HTR-8/SVneo (cell line): ENCODE measurements around the gene DPP6.

Experiments used
- DNase-seq: peaks from one replicate; pipeline ENCODE4 v3.0.0; 2011; ENCODE audit warnings: low spot score, mixed read lengths; ENCODE audit not compliant: insufficient read length
- FAIRE-seq: peaks from 2 replicates; lab custom pipeline; 2011; peaks lifted over from hg19 to GRCh38; lab: Jason Lieb, UNC

Gene DPP6

DNA sequence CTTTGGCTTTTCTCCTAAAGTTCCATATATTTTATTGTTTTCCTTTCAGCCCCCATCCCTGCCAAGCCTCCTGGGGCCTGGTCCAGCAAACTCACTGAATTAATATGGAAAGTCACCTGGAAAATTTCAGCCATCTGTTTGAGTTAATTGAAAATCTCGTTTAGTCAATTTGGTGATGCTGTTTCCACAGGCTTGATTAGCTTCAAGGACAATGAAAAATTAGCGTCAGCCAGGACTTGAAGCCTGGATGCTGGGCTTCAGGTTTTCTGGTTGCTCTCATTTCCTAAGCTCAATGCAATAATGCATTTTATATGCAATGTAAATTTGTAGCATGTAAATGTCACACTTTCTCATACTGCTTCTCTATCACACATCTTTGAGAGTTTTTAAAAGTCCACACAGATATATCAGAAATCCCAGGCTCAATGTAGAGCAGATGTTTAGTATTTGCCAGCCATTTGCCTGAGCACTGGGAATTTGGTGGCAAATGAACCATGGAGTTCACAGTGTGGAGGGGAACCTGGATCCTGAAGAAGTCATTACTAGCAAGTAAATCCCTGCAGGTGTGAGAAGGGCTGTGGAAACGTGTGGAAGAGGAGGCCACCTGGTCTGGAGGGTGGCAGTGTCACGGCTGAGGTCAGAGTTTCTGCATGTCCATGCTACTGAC, 722.2 kb downstream of the DPP6 start:
- no peak for DNase-seq
- FAIRE-seq = no peak

GRCh38 chr7:154775681-154776080, 723.5 kb downstream of the DPP6 start:
- DNase-seq (no peak), FAIRE-seq (no peak)

GRCh38 chr7:154776350-154776749, 724.2 kb downstream of the DPP6 start:
- FAIRE-seq (no peak), DNase-seq (no peak)

DNA sequence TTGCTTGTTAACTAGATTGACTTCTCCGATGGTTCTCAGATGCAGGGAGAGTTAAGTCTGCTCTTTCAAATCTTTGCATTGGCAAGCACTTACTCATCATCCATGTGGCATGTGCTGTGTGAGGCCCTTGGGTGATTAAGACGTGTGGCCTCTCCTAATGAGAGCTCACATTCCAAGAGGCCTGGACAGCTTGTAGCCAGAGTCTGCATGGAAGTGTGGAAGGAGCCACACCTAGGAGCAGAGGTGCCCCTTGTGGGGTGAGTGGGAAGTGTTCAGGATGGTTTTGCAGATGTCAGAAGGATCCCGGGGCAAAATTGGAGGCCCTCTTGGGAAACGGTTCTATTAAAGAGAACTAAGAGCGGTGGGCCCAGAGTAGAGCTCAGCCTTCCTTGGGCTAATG, 724.8 kb downstream of the DPP6 start:
- DNase-seq (no peak), FAIRE-seq (no peak)

DNA sequence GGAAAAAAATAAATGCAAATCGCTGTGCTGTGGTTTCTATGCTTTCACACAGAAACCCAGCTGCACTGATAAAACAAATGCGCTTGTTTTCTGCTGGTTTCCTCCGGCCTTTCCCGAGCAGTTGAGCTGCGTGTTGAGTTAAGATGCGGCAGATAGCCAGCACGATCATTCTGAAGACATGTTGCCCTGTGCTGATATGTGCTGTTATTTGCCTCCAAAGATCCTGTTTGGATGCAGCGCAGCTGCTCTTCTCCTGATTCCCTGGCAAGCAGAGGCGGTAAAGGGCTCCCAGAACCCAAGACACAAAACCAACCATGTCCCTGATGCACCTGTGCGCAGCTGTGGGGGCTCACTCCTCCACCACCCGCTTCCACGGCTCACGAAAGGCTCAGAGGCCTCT, 725.3 kb downstream of the DPP6 start:
- no peak for DNase-seq
- no peak for FAIRE-seq

GRCh38 chr7:154777908-154778307, 725.7 kb downstream of the DPP6 start:
- FAIRE-seq (no peak), DNase-seq (no peak)

DNA sequence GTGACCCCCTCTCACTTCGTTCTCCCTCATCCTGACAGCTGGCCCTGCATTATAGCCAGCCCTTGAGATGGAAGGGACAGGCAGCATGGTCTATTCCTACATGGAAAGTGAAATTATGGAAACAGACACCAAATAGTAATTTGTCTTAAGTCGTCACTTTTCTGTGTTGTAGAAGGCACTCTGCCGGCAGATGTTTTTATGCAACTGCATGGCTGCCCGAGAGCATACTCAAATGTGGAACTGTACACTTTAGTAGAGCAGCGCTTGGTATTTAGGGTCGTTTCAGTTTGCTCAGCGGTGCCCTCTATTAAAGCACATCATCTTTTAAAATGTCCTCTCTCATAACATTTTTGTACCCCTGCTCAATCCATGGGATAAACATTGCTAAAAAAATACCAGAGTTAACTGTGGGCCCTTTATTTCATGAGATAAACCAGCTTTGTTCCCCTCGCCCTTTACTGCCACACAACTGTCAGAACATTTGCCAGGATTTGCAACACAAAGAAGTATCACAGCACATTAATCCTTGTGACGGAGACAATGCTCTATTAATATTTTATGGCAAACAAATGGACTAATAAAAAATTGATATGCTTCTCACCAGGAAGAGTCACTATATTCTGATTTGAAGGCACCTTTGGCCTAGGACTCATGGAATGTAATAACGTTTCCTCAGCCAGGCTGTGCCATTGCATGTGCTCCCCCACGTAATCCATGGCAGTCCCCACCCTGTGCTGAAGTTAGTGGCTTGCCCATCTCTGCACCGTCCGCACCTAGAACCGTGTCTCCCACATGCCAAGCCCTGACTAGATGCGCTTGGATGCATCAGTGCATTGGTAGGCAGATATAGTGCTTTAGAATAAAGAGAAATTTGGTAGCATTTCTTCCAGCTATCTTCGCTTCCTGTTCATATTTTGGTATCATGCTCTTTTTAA, 729.4 kb downstream of the DPP6 start:
- FAIRE-seq (no peak), DNase-seq (no peak)

GRCh38 chr7:154783281-154783909, 731.2 kb downstream of the DPP6 start:
- no peak for DNase-seq

GRCh38 chr7:154785898-154786297, 733.7 kb downstream of the DPP6 start:
- FAIRE-seq (no peak), DNase-seq (no peak)

More at GRCh38 chr7:154783281-154783909, 731.2 kb downstream of the DPP6 start:
- FAIRE-seq = no peak

- no peak for FAIRE-seq
- peak; percentile 9 for DNase-seq
Observed at GRCh38 chr7:154789404-154789803, 737.2 kb downstream of the DPP6 start.

DNA sequence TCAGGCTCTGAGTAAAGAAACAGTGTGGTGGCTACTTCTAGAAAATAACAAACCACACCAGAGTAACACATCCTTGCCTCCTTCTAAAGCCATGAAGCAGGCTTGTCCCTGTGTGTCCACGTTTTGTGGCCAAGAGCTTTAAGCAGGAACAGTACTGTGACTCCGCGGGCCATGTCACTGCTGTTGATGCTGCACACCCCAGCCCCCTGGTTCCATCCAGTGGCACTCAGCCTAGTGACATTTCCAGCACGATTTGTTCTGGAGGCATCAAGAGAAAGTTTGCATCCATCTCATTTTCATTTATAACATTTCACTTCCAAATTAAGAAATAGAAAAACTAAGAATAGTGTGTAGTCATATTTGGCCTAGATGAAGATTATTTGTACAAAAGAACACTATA, 739.4 kb downstream of the DPP6 start:
- no peak for FAIRE-seq
- no peak for DNase-seq

- FAIRE-seq (no peak), DNase-seq (no peak)
Observed at GRCh38 chr7:154792436-154793055, 740.3 kb downstream of the DPP6 start.

GRCh38 chr7:154794147-154794780, 742.1 kb downstream of the DPP6 start:
- no peak for DNase-seq
- FAIRE-seq = no peak

GRCh38 chr7:154795014-154795413, 742.8 kb downstream of the DPP6 start:
- DNase-seq (no peak), FAIRE-seq (no peak)

- no peak for FAIRE-seq
Observed at GRCh38 chr7:154795437-154795836, 743.2 kb downstream of the DPP6 start.

GRCh38 chr7:154804449-154804848, 752.3 kb downstream of the DPP6 start:
- no peak for DNase-seq
- no peak for FAIRE-seq

More at GRCh38 chr7:154795437-154795836, 743.2 kb downstream of the DPP6 start:
- DNase-seq = no peak

- FAIRE-seq (no peak), DNase-seq (no peak)
Observed at GRCh38 chr7:154812027-154812426, 759.8 kb downstream of the DPP6 start.

- FAIRE-seq (no peak), DNase-seq (no peak)
Observed at GRCh38 chr7:154817224-154817896, 765.2 kb downstream of the DPP6 start.

GRCh38 chr7:154827007-154827406, 774.8 kb downstream of the DPP6 start:
- DNase-seq (no peak), FAIRE-seq (no peak)
